ENCODE measurements around the gene DDX27. TPM values are rescaled to one million over a fixed set of nuclear protein-coding genes. Genes with fewer than 3 reads are reported as not detected.

Gene DDX27
- total and polyA plus RNA-seq, 9 of the 15 experiments (the other 6 are each of a cell fraction or from before 2014, with no cell fraction given) = 17.9 to 79.3 (median 57.0) TPM

- TF ChIP-seq ZBTB2 (IDR thresholded peaks at IDR 0.05) (no peak), AFF1 (IDR thresholded peaks at IDR 0.05; ENCODE audit: low read depth in 1 of 2, partially characterized antibody in 2 of 2) (peak in 1 of 2 experiments; percentile 96)
These were observed 31.2 kb upstream of the DDX27 start, which contains the start of gene STAU1 (continued) for GRCh38 chr20:49187851-49188641.
